ENCODE measurements around the gene SMIM31. TPM values are rescaled to one million over a fixed set of nuclear protein-coding genes. Genes with fewer than 3 reads are reported as not detected.

Gene SMIM31
- total and polyA plus RNA-seq, 8 donors, result 0.54 to 4.2 (median 1.6) TPM

- no peak for TF ChIP-seq CTCF (IDR thresholded peaks at IDR 0.05)
- Histone ChIP-seq H3K4me1 (no peaks in the 10 kb centered on the region), H3K27ac (no peak overlapping the region), H3K27me3 (no peaks in the 10 kb centered on the region), H3K9me3 (no peaks in the 10 kb centered on the region), H3K4me3 (no peak overlapping the region), H3K36me3 (no peaks in the 10 kb centered on the region)
- DNase-seq (no peak), FAIRE-seq (no peak), ATAC-seq (no peak)
- WGBS, 2 donors, result 20 to 25% methylated on average over 4 of the region's 4 CpGs
- intact Hi-C loops (cut with DNase I), result no loop called here
Observed at GRCh38 chr4:164730705-164731393, 23.1 kb upstream of the SMIM31 start.

GRCh38 chr4:164731827-164732474 lies 22.0 kb upstream of the SMIM31 start:
- FAIRE-seq (peak; percentile 66), DNase-seq (peak in 4 of 6 donors; percentile 7 to 55 (median 22)), ATAC-seq (peak in 3 of 4 donors; percentile 80 to 88 (median 81))
- Histone ChIP-seq H3K36me3 (no peaks in the 10 kb centered on the region), H3K27me3 (no peaks in the 10 kb centered on the region), H3K9me3 (no peaks in the 10 kb centered on the region), H3K4me3 (no peak overlapping the region), H3K4me1 (no peaks in the 10 kb centered on the region), H3K27ac (no peak overlapping the region)
- intact Hi-C loops (cut with DNase I), result no loop called here
- 20 to 22% methylated on average over 5 of the region's 5 CpGs for WGBS, 2 donors
- peak; percentile 44 to 78 (median 63) for TF ChIP-seq CTCF (IDR thresholded peaks at IDR 0.05)

GRCh38 chr4:164734484-164734883 lies 19.4 kb upstream of the SMIM31 start:
- 56 to 60% methylated on average over 7 of the region's 7 CpGs for WGBS, 2 donors
- Histone ChIP-seq H3K27me3 (no peaks in the 10 kb centered on the region), H3K36me3 (no peaks in the 10 kb centered on the region), H3K4me1 (no peaks in the 10 kb centered on the region), H3K4me3 (no peak overlapping the region), H3K27ac (no peak overlapping the region), H3K9me3 (no peaks in the 10 kb centered on the region)
- intact Hi-C loops (cut with DNase I), result no loop called here
- FAIRE-seq (no peak), ATAC-seq (no peak), DNase-seq (no peak)
- no peak for TF ChIP-seq CTCF (IDR thresholded peaks at IDR 0.05)

GRCh38 chr4:164748375-164748774 lies 5.6 kb upstream of the SMIM31 start:
- DNase-seq, result no peak
- no peak for ATAC-seq
- Histone ChIP-seq H3K27me3 (no peaks in the 10 kb centered on the region), H3K9me3 (no peaks in the 10 kb centered on the region), H3K4me1 (no peaks in the 10 kb centered on the region), H3K27ac (no peak overlapping the region), H3K36me3 (no peaks in the 10 kb centered on the region), H3K4me3 (no peak overlapping the region)
- 40 to 52% methylated on average over 3 of the region's 3 CpGs for WGBS, 2 donors
- peak; percentile 56 for FAIRE-seq
- intact Hi-C loops (cut with DNase I), result no loop called here
- TF ChIP-seq CTCF (IDR thresholded peaks at IDR 0.05), result peak in 2 of 4 donors; percentile 21 to 24

GRCh38 chr4:164755432-164755831 lies 1.5 kb downstream of the SMIM31 start:
- Histone ChIP-seq H3K9me3 (no peaks in the 10 kb centered on the region), H3K27me3 (no peaks in the 10 kb centered on the region), H3K36me3 (no peaks in the 10 kb centered on the region), H3K4me3 (no peak overlapping the region), H3K4me1 (no peaks in the 10 kb centered on the region), H3K27ac (no peak overlapping the region)
- no peak for TF ChIP-seq CTCF (IDR thresholded peaks at IDR 0.05)
- FAIRE-seq, result no peak
- intact Hi-C loops (cut with DNase I), result no loop called here
- ATAC-seq, result no peak
- DNase-seq, result no peak
- WGBS, 2 donors, result 89% methylated on average over 1 of the region's 1 CpG; no CpG with 5 or more reads in 1 of the 2 donors
